ENCODE data around the gene C9orf78.

The C9orf78 gene, protein sequence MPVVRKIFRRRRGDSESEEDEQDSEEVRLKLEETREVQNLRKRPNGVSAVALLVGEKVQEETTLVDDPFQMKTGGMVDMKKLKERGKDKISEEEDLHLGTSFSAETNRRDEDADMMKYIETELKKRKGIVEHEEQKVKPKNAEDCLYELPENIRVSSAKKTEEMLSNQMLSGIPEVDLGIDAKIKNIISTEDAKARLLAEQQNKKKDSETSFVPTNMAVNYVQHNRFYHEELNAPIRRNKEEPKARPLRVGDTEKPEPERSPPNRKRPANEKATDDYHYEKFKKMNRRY

DNA sequence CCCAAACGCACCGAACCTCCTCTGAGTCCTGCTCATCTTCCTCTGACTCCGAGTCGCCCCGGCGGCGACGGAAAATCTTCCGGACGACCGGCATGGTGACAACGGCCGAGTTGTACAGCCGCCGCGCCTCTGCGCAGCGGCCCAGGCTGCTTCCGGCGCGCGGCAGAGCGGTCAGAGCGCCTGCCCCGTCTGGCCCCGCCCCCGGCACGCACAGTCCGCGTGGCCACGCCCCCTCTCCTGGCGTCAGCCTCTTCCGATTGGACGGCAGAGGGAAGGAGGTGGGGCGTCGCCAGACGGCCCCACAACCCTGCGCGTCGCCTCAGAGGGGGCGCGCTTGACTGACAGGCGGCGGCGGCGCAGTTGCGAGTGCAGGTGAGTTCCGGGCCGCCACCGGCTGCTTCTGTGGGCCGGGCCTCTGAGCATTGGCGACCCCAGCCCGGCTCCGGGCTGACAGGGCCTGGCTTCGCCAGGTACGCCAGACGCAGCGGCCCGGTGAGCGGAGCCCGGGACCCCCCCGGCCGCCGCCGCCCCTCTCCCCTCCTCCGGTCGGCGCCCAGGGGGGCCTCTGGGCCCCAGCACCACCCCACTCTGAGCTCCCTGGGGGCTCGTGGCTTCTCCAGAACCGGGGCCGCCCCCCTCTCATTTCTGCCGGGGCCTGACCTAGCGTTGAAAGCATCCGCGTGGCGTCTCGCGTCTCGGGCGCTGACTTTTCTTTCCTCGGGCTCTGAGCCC, at the start of gene C9orf78, which contains the start of gene USP20:
C9orf78 (minus strand) TSS at position 148 of the 732 bp plus-strand sequence; CDS start at position 94, 54 bp downstream.
USP20 (plus strand) TSS at position 331 of the 732 bp plus-strand sequence. CDS start 17,098 bp downstream, outside the sequence.
- DNase-seq (ENCODE audit: low spot score) = peak; percentile 97

DNA sequence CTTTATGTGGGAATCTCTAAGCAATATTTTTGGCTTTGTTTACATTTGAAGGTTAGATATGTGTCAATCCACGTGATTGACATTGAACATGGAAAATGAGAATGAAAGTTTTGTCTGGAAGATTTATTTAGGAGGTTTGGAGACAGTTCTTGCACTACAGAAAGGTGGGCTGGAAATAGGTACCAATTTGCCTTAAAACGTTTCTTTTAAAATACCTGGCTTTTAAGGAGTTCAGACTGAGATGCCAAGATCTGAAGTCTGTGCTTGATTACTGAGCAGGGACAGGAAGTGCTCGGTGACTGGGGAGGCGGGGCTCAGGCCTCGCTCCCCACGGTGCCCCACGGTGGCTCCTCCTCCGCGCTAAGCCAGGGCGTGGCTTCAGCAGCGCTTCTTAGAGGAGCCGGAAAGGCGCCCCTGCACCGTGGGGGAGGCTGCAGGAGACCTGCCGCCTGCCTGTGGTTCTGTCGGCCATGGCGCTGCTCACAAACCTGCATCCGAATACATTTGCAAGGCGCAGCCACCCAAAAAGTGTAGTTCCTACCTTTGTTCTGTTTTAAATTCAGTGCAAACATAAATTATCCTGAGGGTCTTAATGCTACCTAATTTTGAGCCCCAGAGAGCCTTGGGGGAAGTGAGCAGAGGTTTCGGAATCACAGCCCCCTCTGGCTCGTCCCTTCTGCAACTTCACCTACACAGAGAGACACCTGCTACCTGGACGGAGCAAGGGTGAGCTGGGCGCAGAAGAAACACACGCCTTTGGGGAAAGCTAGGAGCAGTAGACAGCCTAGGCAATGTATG, 49.3 kb upstream of the C9orf78 start:
- peak; percentile 81 for DNase-seq (ENCODE audit: low spot score)

GRCh38 chr9:129881547-129882324, 46.7 kb upstream of the C9orf78 start:
- DNase-seq (ENCODE audit: low spot score) = no peak

DNA sequence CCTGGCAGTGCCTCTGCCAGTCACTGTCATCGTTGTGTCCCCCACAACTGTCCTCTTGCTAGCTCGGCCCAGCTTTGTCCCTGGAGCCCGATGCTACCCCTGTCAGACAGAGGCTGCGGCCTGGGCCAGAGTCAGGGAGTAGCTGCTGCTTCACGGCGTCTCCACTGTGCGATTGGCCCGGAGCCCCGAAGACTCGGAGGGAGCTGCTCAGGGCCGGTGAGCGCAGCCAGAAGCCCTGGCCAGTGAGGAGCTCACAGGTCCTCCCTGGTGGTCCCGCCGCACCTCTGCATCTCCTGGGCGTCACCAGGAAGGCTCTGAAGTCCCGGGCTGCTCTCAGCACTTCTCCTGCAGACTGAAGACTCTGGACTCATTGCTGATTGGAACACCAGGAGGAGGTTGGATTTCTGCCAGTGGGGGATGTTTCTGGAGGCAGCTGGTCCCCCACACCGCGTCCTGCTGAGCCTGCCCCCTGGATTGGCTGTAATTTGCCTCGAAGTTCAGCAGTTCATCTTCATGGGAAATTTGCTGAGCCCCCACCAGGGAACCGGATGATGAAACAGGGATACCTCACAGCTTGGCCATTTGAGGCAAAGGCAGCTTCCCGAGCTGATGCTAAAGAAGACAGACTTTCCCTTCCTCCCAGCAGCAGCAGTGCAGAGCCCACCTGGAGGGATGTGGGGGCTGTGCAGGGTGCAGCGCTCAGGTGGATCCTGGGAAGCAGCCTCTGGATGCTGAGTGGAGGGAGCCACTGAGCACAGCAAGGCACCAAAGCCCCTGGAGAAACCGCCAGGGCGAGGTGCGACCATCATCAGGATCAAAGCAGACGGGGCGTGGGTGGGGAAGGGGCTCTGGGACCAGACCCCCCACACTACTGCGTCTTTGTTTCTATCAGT, 45.8 kb upstream of the C9orf78 start:
- no peak for DNase-seq (ENCODE audit: low spot score)

- no peak for DNase-seq (ENCODE audit: low spot score)
These were observed 45.0 kb upstream of the C9orf78 start for GRCh38 chr9:129879991-129880653.

GRCh38 chr9:129879103-129879699, 44.1 kb upstream of the C9orf78 start:
- no peak for DNase-seq (ENCODE audit: low spot score)

DNA sequence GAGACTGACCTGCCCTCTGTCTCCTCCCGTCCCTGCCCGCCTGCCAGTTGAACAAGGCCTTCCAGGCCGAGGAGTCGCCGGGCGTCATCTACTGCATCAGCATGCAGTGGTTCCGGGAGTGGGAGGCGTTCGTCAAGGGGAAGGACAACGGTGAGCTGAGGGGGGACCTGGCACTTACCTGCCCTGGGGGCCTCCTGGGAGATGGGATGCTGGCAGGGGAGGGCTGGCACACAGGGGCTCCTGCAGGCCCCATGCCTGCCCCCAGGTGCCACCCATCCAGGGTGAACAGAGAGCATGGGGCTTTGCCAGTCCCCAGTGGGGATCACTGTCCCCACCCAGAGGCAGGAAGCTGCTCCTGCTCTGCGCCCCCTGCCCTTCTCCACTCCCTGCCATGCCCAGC, 43.2 kb upstream of the C9orf78 start:
- DNase-seq (ENCODE audit: low spot score) = no peak

GRCh38 chr9:129876815-129877214, 41.7 kb upstream of the C9orf78 start:
- DNase-seq (ENCODE audit: low spot score) = no peak

- DNase-seq (ENCODE audit: low spot score) = no peak
These were observed 40.8 kb upstream of the C9orf78 start for GRCh38 chr9:129875687-129876395.

DNA sequence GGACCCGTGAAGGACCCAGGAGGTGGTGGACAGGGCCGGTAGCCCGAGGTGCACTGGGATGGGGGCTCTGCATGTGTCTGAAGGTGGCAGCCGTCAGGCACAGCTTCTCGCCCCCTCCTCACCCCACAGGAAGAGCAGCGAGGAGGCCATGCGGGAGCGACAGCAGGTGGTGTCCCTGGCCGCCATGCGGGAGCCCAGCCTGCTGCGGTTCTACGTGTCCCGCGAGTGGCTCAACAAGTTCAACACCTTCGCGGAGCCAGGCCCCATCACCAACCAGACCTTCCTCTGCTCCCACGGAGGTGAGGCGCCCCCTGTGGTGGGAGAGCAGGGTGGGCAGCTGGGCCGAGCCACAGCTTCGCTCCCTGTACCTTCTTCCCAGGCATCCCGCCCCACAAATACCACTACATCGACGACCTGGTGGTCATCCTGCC, 40.1 kb upstream of the C9orf78 start:
- DNase-seq (ENCODE audit: low spot score) = no peak

GRCh38 chr9:129874261-129875101, 39.4 kb upstream of the C9orf78 start:
- no peak for DNase-seq (ENCODE audit: low spot score)

DNA sequence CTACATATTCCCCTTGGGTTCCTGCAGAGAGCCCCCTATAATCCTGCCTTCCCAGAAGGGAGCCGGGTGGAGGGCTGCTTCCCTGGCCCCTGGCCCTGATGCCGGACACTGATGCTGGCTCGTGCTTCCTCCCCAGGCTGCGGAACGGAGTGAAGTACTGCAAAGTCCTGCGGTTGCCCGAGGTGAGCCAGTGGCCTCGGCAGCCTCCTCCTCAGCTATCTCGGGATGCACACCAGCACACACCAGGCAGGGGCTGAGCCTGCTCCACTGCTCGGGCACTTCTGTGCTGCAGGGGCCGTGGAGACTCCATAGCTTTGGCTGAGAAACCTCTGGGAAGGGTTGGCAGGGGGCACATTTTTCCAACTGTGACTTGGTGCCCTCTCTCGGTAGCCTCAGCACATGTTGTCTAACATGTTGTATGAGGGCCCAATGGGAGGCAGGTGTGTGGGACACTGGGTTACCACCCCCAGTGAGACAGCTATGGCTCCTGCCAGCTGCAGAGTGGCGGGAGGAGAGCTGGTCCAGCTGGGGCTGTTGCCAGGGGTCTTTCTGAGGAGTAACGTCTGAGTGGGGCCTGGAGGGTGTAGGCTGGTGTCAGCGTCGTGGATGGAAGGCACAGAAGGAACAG, 38.6 kb upstream of the C9orf78 start:
- DNase-seq (ENCODE audit: low spot score) = no peak

- no peak for DNase-seq (ENCODE audit: low spot score)
These were observed 36.0 kb upstream of the C9orf78 start for GRCh38 chr9:129871046-129871445.

DNA sequence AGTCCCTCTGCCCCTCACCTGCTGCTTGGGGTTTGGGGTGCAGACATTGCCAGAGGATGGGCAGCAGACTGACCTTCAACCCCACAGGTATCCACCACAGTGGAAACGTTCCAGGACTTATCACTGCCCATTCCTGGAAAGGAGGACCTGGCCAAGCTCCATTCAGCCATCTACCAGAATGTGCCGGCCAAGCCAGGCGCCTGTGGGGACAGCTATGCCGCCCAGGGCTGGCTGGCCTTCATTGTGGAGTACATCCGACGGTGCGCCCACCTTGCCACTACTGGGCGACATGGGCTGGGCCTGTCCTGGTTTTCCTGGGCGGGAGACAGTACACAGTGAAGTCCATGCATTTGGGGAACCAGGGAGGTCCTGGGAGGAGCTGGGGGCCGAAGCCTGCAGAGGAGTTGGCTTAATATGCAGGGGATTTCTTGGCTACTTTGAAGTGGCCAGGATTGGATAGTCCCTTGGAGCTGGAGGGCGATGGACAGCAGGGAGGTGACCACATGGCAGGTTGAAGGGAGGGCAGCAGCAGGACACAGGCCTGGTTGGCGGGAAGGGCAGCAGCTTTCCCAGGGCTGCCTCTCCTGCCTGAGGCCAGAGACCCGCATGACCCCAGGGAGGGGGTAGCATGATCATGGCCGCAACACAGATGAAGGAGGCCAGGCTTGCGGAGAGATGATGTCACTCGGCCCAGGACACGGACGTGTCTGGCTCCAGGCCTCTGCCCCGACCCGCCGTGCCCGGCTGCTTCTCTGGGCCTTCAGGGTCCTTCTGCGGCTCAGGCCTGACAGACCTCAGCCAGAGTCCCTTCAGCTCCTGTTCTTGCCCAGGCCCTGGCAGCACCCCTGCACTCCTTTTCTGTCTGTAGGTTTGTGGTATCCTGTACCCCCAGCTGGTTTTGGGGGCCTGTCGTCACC, 34.8 kb upstream of the C9orf78 start:
- DNase-seq (ENCODE audit: low spot score) = no peak

DNA sequence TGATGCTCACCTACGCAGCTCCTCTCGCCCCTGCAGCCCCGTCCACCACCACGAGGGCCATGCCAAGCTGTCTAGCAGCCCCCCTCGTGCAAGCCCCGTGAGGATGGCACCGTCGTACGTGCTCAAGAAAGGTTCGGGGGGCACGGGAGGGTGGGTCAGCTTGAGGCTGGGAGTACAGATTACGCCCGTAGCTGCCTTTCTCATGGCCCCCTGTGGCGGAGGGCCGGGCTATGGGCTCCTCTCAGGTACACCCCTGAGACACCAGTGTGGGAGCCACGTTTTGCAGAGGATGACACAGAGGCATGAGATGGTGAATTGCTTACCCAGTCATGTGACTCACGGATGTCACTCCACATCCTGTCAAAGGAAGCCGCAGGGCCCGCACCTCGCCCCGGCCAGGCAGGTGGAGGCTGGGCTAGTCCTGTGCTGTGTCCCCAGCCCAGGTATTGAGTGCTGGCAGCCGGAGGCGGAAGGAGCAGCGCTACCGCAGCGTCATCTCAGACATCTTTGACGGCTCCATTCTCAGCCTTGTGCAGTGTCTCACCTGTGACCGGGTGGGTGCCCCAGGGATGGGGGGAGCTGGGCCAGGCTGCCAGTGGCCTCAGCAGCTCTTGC, 33.9 kb upstream of the C9orf78 start:
- no peak for DNase-seq (ENCODE audit: low spot score)

All from COLO829 (cell line).